BLaER1 (cell line): ENCODE data around the gene RNF4.

ENCODE experiments used
- H3K27ac ChIP-seq: shearing (Covaris generic); formaldehyde crosslinking; 2 replicates; pipeline ENCODE4 v1.8.1; 2022
- H3K27me3 ChIP-seq: shearing (Covaris generic); formaldehyde crosslinking; 2 replicates; pipeline ENCODE4 v1.8.1; 2022
- H3K36me3 ChIP-seq: shearing (Covaris generic); formaldehyde crosslinking; 2 replicates; pipeline ENCODE4 v1.8.1; 2022
- H3K4me1 ChIP-seq: shearing (Covaris generic); formaldehyde crosslinking; 2 replicates; pipeline ENCODE4 v1.8.1; 2022
- H3K4me2 ChIP-seq: shearing (Covaris generic); formaldehyde crosslinking; 2 replicates; pipeline ENCODE4 v1.8.1; 2022
- H3K4me3 ChIP-seq: shearing (Covaris generic); formaldehyde crosslinking; 2 replicates; pipeline ENCODE4 v1.8.1; 2022
- H3K9ac ChIP-seq: shearing (Covaris generic); formaldehyde crosslinking; 2 replicates; pipeline ENCODE4 v1.8.1; 2022
- H3K9me3 ChIP-seq: shearing (Covaris generic); formaldehyde crosslinking; 2 replicates; pipeline ENCODE4 v1.8.1; 2022
- H4K20me1 ChIP-seq: shearing (Covaris generic); formaldehyde crosslinking; 2 replicates; pipeline ENCODE4 v1.8.1; 2022
- Cebpa-rat ChIP-seq: shearing (Covaris generic); IDR thresholded peaks from 2 replicates; pipeline ENCODE4 v1.8.1; 2022

RNF4 gene

DNA sequence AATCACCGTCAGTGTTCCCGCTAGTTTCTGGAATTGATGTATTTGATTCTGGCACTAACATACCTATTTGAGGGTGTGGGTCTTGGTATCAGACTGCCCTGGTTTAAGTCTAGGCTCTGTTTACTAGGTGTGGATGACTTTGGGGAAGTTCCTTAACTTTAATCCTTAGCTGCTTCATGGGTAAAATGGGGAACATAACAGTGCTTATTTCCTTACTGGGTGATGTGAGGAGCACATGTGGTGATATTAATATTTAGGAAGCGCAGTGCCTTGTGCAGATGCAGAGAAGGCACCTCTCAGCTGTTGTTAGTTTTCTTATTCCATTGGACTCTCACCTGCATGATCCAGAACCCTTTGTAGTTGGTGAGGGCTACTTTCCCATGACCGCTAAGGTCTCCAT lies 17.1 kb downstream of the RNF4 start:
- Histone ChIP-seq H3K4me3 (no peak overlapping the region), H3K36me3 (peaks cover 71% of the 10 kb centered on the region), H3K9ac (no peak overlapping the region), H4K20me1 (peaks cover 100% of the 10 kb centered on the region), H3K27me3 (no peaks in the 10 kb centered on the region), H3K4me1 (peaks cover 72% of the 10 kb centered on the region), H3K4me2 (peak overlapping the region; percentile 89), H3K9me3 (no peaks in the 10 kb centered on the region), H3K27ac (no peak overlapping the region)
- no peak for TF ChIP-seq Cebpa-rat

DNA sequence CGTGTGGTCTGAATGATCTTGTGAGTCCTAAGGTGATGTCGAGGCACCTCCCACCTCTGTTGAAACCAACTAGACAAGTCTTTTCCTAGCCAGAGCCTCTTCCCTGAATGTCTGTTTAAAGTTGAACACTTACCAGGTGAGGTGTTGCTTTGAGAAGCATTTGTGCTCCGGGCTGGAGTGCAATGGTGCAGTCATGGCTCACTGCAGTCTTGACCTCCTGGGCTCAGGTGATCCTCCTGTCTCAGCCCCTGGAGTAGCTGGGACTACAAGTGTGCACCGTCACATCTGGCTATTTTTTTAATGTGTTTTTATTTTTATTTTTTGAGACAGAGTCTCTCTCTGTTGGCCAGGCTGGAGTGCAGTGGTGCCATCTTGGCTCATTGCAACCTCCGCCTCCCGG lies 18.1 kb downstream of the RNF4 start:
- peaks cover 100% of the 10 kb centered on the region for H4K20me1 ChIP-seq
- peak overlapping the region; percentile 89 for H3K4me2 ChIP-seq
- peaks cover 62% of the 10 kb centered on the region for H3K4me1 ChIP-seq
- TF ChIP-seq Cebpa-rat = no peak
- no peaks in the 10 kb centered on the region for H3K9me3 ChIP-seq
- H3K4me3 ChIP-seq = no peak overlapping the region
- peaks cover 75% of the 10 kb centered on the region for H3K36me3 ChIP-seq
- H3K9ac ChIP-seq = 0 out of 2 replicates have a peak overlapping the region, but pooled peaks have one; percentile 12
- no peak overlapping the region for H3K27ac ChIP-seq
- no peaks in the 10 kb centered on the region for H3K27me3 ChIP-seq

DNA sequence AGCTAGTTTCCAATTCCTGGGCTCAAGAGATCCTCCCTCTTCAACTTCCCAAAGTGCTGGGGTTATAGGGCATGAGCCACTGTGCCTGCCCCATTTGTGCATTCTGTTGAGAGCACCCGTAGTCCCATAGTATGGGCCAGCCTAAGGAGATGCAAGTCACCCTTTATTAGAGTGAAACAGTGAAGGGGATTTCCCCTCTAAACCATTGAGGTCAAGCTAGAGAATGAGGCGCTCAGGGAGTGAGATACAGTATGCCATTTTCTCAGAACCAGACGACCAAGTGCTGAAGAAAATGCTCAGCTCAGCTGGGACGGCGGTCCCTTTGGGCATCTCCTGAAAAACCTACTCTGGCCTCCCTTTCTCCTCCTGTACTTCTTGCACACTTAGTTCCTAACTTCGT lies 18.7 kb downstream of the RNF4 start:
- H3K4me2 ChIP-seq = no peak overlapping the region
- peaks cover 78% of the 10 kb centered on the region for H3K36me3 ChIP-seq
- TF ChIP-seq Cebpa-rat = no peak
- H3K9me3 ChIP-seq = no peaks in the 10 kb centered on the region
- no peak overlapping the region for H3K4me3 ChIP-seq
- peaks cover 55% of the 10 kb centered on the region for H3K4me1 ChIP-seq
- peaks cover 100% of the 10 kb centered on the region for H4K20me1 ChIP-seq
- H3K27ac ChIP-seq = no peak overlapping the region
- H3K9ac ChIP-seq = no peak overlapping the region
- H3K27me3 ChIP-seq = no peaks in the 10 kb centered on the region

DNA sequence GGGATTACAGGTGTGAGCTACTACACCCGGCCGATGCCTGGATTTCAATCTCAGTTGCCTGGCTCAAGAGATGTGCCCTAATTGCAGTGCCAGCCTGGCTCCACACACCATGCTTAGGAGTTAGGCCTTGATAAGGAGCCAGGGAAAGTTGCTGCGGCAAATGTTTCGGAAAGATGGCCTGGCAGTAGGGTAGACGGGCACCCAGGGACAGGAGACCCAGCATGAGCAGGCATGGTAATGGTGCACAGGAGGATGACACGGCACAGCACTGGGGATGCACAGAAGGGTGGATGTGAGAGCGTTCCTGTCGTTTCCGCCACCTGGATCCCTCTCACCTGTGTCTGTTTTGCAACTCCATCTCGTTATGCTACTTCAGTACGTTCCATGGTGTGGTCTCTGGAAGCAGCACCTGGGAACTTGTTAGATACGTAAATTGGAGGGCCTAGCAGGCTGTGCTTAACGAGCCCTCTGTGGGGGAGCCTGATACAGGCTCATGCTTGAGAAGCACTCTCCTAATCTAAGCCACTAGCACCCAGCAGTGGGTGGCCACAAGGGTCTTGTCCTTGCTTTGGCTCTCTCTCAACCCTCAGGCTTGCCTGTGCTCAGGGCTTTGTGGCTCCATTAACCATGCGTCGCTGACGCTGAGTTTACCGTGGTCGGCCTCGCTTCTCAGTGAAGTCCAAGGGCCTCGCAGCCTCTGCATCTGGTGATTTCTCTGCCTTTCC lies 20.3 kb downstream of the RNF4 start:
- Histone ChIP-seq H3K9ac (no peak overlapping the region), H3K27ac (no peak overlapping the region), H3K27me3 (no peaks in the 10 kb centered on the region), H3K4me1 (peaks cover 48% of the 10 kb centered on the region), H3K36me3 (peaks cover 85% of the 10 kb centered on the region), H4K20me1 (peaks cover 100% of the 10 kb centered on the region), H3K9me3 (no peaks in the 10 kb centered on the region), H3K4me3 (no peak overlapping the region), H3K4me2 (no peak overlapping the region)
- no peak for TF ChIP-seq Cebpa-rat

DNA sequence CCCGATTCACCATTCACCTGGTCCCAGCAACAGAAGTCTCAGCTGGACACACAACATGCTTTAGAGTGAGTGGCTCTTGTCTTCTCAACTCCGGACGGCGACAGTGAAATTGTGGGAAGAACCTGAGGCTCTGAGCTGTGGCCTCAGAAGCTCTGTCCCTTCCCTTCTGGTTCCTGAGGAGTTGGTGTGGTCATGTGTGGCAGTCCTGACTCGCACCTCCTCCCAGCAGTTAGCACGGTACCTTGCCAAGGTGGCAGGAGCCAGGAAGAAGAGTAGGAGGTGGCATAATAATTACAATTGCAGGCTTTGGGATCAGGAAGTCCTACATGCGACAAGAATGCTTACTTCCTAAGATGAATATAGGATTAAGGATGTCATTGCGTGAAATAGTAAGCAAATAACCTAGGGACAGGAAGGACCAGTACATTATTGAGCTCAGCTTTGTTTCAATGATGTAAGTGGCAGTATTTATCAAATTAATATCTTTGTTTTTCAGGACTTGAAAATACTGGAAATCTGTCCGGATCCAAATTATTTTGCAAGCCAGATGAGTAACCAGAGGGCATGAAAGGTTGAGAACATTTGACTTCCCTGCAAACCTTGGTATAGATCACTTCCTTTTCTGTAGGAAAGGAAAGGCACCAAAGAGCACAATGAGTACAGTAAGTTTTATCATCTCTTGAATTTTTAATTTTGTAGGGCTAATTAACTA lies 21.1 kb downstream of the RNF4 start:
- Histone ChIP-seq H3K9ac (no peak overlapping the region), H3K36me3 (peaks cover 93% of the 10 kb centered on the region), H3K4me1 (peaks cover 48% of the 10 kb centered on the region), H3K4me3 (no peak overlapping the region), H3K27ac (no peak overlapping the region), H4K20me1 (peaks cover 100% of the 10 kb centered on the region), H3K27me3 (no peaks in the 10 kb centered on the region), H3K4me2 (no peak overlapping the region), H3K9me3 (no peaks in the 10 kb centered on the region)
- TF ChIP-seq Cebpa-rat = no peak

DNA sequence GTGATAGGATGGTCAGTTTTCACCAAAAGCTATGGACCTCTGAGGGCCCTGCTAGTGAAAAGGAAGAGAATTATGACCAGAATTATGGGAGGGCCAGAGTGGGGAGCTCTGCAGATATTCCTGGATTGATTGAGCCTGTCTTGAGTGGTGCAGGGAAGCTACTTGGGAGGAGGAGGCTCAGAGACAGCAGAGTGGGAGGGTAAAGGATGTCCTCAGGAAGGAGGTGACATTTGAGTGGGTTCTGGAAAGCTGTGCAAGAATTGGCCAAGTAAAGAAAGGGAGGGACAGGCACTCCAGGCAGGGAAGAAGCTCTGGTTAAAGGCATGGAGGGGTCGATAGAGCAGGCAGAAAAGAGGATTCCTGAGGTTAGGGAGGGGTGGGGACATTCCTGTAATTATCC lies 24.1 kb downstream of the RNF4 start:
- Histone ChIP-seq H3K4me1 (peaks cover 29% of the 10 kb centered on the region), H4K20me1 (peaks cover 100% of the 10 kb centered on the region), H3K4me3 (no peak overlapping the region), H3K9ac (no peak overlapping the region), H3K27me3 (no peaks in the 10 kb centered on the region), H3K27ac (no peak overlapping the region), H3K4me2 (no peak overlapping the region), H3K36me3 (peaks cover 100% of the 10 kb centered on the region), H3K9me3 (no peaks in the 10 kb centered on the region)
- TF ChIP-seq Cebpa-rat = no peak

DNA sequence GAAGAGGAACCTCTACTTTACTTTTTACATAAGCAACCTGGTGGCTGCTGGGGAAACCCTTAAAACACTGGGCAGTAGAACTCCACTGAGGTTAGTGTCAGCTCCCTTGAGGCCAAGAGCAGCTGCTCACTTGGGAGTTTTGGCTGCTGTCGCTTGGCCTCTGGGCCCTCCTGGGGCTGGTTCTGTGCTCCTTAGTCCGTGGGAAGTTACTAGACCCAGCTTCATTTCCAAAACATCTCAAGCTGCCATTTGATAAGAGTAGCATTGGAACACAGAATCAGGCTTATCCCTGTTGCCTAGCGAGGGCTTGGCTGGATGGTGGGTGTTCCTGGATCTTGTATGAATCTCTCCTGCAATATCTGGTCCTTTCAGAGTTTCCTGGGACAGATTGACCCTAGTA lies 26.1 kb downstream of the RNF4 start:
- H3K4me3 ChIP-seq = no peak overlapping the region
- H3K27me3 ChIP-seq = no peaks in the 10 kb centered on the region
- TF ChIP-seq Cebpa-rat = no peak
- H3K4me1 ChIP-seq = peaks cover 27% of the 10 kb centered on the region
- H3K36me3 ChIP-seq = peaks cover 100% of the 10 kb centered on the region
- H3K9me3 ChIP-seq = no peaks in the 10 kb centered on the region
- H3K4me2 ChIP-seq = peak overlapping the region; percentile 32
- no peak overlapping the region for H3K9ac ChIP-seq
- H3K27ac ChIP-seq = 0 out of 2 replicates have a peak overlapping the region, but pooled peaks have one; percentile 38
- peaks cover 100% of the 10 kb centered on the region for H4K20me1 ChIP-seq

DNA sequence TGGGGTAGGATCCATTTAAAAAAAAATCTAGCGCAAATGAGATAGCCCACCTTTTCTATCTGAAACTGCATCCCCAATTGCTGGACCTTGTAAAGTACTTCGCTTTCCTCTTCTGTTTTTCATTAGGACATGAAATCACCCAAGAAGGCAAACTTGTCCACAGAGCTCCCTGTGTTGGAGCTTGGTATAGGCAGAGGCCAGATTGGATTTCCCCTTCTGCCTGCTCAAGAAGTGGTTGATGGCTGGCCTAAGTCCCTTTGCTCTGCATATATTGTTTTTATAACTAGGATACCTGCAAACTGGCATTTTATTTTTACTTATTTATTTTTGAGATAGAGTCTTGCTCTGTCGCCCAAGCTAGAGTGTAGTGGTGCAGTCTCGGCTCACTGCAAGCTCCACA lies 28.4 kb downstream of the RNF4 start:
- no peaks in the 10 kb centered on the region for H3K9me3 ChIP-seq
- H3K9ac ChIP-seq = no peak overlapping the region
- peaks cover 100% of the 10 kb centered on the region for H3K36me3 ChIP-seq
- no peak for TF ChIP-seq Cebpa-rat
- no peak overlapping the region for H3K27ac ChIP-seq
- H3K4me2 ChIP-seq = no peak overlapping the region
- H3K4me3 ChIP-seq = no peak overlapping the region
- peaks cover 27% of the 10 kb centered on the region for H3K4me1 ChIP-seq
- no peaks in the 10 kb centered on the region for H3K27me3 ChIP-seq
- H4K20me1 ChIP-seq = peaks cover 100% of the 10 kb centered on the region

DNA sequence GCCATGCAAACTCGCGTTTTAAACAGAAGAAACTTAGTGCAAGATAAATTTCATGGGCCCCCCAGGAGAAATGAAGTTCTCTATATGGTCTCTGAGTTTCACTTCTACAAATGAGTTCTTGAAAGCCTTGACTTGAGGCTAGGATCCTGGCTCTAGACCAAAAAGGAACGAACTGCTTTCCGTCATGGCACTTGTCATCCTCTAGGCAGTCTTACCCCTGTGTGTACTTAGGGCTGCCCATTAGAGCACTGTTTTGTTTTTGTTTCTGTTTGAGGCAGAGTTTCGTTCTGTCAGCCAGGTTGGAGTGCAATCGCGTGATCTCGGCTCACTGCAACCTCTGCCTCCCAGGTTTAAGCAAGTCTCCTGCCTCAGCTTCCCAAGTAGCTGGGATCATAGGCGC lies 29.0 kb downstream of the RNF4 start:
- Histone ChIP-seq H3K4me2 (no peak overlapping the region), H3K9ac (no peak overlapping the region), H4K20me1 (peaks cover 100% of the 10 kb centered on the region), H3K4me3 (no peak overlapping the region), H3K27ac (no peak overlapping the region), H3K9me3 (no peaks in the 10 kb centered on the region), H3K36me3 (peaks cover 100% of the 10 kb centered on the region), H3K27me3 (no peaks in the 10 kb centered on the region), H3K4me1 (peaks cover 24% of the 10 kb centered on the region)
- no peak for TF ChIP-seq Cebpa-rat

DNA sequence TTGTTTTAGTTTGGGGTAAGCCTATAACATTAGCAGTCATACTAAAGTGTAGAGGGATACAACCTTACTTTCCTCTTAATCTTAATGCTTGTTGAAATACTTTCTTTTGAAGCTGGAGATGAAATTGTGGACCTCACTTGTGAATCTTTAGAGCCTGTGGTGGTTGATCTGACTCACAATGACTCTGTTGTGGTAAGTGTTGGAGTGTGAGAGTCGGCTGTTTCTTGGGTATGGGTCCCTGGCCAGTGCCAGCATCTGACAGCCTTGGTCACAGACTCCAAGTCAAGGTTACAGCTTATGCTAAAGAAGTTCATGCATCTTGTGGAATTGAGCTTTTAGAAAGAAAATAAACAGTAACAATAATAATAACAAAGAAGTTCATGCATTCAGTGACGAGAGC lies 31.6 kb downstream of the RNF4 start:
- Histone ChIP-seq H3K36me3 (peaks cover 99% of the 10 kb centered on the region), H4K20me1 (peaks cover 99% of the 10 kb centered on the region)

More for the DNA sequence above, 31.6 kb downstream of the RNF4 start:
- Histone ChIP-seq H3K9ac (no peak overlapping the region), H3K9me3 (no peaks in the 10 kb centered on the region), H3K27me3 (no peaks in the 10 kb centered on the region), H3K4me1 (peaks cover 16% of the 10 kb centered on the region), H3K4me2 (no peak overlapping the region), H3K4me3 (no peak overlapping the region), H3K27ac (no peak overlapping the region)
- TF ChIP-seq Cebpa-rat = no peak
